Gastrocnemius medialis (tissue), 4 donors: ENCODE results near the gene UBE2E1.

Experiments used
- CTCF ChIP-seq, 5 experiments: fragments of 450-650 bp in 3 of 5; fragments of 200-600 bp in 2 of 5; sonication (generic) in 2 of 5; IDR thresholded peaks in 4 of 5; conservative IDR thresholded peaks in 1 of 5; 1 replicate in 4 of 5; 2 replicates in 1 of 5; pipeline ENCODE4 v1.5.1; 2016 to 2019; ENCODE audit warnings: antibody characterized with exemption in 5 of 5, mild to moderate bottlenecking in 3 of 5, moderate library complexity in 3 of 5
- POLR2A ChIP-seq, 2 donors: fragments of 450-650 bp; IDR thresholded peaks; one replicate each; pipeline ENCODE4 v1.6.1; 2017; ENCODE audit warnings: antibody characterized with exemption in 2 of 2, mild to moderate bottlenecking in 2 of 2, moderate library complexity in 2 of 2

GRCh38 chr3:23879485-23879884, 73.7 kb downstream of the UBE2E1 start:
- TF ChIP-seq CTCF (IDR thresholded peaks at IDR 0.05 in 4 of 5, conservative IDR thresholded peaks at IDR 0.05 in 1 of 5) (no peak), POLR2A (IDR thresholded peaks at IDR 0.05) (no peak)
